Loucy (cell line): ENCODE results near the gene INSYN1.

Source experiments
- CTCF ChIP-seq: fragments of 200-600 bp; sonication (generic); conservative IDR thresholded peaks from 2 replicates; pipeline ENCODE4 v1.5.1; 2014; ENCODE audit warnings: mild to moderate bottlenecking, antibody characterized with exemption, low read length
- EZH2phosphoT487 ChIP-seq: fragments of 200-600 bp; IDR thresholded peaks from 2 replicates; pipeline ENCODE4 v1.6.1; 2018; ENCODE audit warnings: antibody characterized with exemption, mild to moderate bottlenecking, moderate library complexity, borderline replicate concordance

GRCh38 chr15:73740152-73741048, 12.8 kb downstream of the INSYN1 start:
- TF ChIP-seq CTCF (no peak), EZH2phosphoT487 (no peak)
